Ishikawa (cell line): Measurements from ENCODE around the gene CAPN11.

Experiments
- RAD21 ChIP-seq: IDR thresholded peaks from 2 replicates; pipeline ENCODE4 v1.6.1; 2012; ENCODE audit warnings: low read depth
- REST ChIP-seq: IDR thresholded peaks from 2 replicates; pipeline ENCODE4 v1.6.1; 2012; ENCODE audit warnings: low read depth, mild to moderate bottlenecking
- TAF1 ChIP-seq: IDR thresholded peaks from 2 replicates; pipeline ENCODE4 v1.6.1; 2012; ENCODE audit warnings: low read depth, mild to moderate bottlenecking
- TEAD4 ChIP-seq: IDR thresholded peaks from 2 replicates; pipeline ENCODE4 v1.6.1; 2012
- YY1 ChIP-seq: IDR thresholded peaks from 2 replicates; pipeline ENCODE4 v1.6.1; 2012; ENCODE audit warnings: low read depth

GRCh38 chr6:44122801-44123200 is 35.8 kb upstream of the CAPN11 start:
- TF ChIP-seq REST, result no peak
- no peak for TF ChIP-seq RAD21
- no peak for TF ChIP-seq TAF1
- TF ChIP-seq TEAD4, result no peak
- TF ChIP-seq YY1, result no peak
